Measurements from ENCODE around the gene NAV3. TPM values are rescaled to one million over a fixed set of nuclear protein-coding genes. Genes with fewer than 3 reads are reported as not detected.

Gene NAV3
- total RNA-seq, 1 donor from 2014 or later = 313 TPM

GRCh38 chr12:77847060-77847541, 16.4 kb downstream of the NAV3 start:
- DNase-seq = no peak

- no peak for DNase-seq
Measured at GRCh38 chr12:77847680-77848431, 17.2 kb downstream of the NAV3 start.

DNA sequence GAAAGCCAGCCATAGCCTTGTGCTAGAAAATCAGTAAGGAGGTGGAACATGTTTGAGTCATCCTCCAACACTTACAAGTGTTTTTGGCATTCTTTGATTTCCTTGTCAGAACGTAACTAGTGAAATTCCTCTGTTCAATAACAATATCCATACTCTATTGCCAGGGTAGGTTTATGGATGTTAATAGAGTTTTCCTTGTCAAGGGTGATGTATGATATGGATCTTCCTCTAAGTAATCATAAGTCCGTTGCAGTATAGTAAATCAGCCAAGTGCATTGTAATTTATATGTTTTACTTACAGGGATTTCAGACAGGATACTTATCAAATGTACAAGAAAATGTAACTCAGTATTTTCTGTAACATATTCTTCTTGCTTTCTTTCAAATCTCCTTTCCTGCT, 19.4 kb downstream of the NAV3 start:
- DNase-seq = no peak

GRCh38 chr12:77850698-77851097, 20.0 kb downstream of the NAV3 start:
- no peak for DNase-seq

DNA sequence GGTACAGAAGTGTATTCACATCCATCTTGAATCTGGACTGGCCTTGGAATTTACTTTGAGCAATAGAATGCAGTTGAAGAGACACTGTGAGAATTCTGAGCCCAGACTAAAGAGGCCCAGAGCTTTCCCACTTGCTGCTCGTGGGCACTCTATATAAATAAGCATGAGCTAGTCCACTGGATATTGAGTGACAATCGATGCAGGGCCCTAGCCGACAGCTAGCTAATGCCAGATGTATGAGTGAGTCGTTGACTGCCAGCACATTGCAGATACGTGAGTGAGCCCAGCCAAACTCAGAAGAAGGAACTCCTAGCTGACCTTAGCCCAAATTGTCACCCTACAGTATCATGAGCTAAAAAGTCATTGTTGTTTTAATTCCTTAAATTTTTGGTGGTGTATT, 24.9 kb downstream of the NAV3 start:
- DNase-seq = no peak

- DNase-seq = no peak
Measured at GRCh38 chr12:77861317-77861716, 30.6 kb downstream of the NAV3 start.

DNA sequence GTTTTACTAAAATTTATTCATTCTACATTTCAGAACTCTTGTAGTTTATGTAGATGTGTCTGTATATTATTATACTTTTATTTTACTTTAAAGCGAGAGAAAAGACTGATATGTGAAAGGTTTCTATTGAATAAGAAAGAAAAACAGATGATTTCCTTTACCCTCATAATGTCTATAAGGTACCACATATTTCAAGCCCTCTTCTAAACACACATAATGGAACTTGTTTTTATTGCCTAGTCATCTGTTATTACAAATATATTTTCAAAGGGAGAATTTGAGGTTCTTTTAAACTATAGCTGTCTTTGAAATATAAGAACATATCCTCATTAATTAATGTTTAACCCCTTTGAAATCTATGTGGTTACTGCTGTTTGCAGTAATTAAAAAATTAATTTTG, 34.5 kb downstream of the NAV3 start:
- no peak for DNase-seq

DNA sequence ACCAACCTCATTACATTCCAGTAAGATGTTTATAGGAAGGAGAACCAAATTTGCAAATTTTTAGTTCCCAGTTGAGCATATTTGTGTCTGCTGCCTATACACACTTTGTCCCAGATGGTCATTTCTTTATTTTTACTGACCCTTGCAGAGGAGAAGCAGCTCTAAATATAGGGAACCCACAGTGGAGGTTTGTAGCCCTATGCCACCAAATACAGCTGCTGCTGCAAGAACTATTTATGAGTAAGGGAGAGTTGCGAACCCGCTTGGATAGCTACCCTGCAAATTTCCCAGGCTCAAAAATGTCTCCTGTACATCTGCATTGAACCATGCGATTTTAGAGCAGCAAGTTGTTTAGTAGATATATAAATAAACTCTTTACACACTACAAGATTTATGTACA, 48.2 kb downstream of the NAV3 start:
- no peak for DNase-seq

DNA sequence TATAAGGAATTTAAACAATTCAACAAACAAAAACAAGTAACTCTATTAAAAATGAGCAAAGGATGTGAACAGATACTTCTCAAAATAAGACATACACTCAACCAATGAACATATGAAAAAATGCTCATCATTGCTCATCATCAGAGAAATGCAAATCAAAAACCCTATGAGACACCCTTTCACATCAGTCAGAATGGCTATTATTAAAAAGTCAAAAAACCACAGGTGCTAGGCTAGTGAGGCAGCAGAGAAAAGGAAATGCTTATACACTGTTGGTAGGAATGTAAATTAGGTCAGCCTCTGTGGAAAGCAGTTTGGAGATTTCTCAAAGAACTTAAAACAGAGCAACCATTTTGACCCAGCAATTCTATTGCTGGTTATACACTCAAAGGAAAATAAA, 52.0 kb downstream of the NAV3 start:
- DNase-seq = no peak

DNA sequence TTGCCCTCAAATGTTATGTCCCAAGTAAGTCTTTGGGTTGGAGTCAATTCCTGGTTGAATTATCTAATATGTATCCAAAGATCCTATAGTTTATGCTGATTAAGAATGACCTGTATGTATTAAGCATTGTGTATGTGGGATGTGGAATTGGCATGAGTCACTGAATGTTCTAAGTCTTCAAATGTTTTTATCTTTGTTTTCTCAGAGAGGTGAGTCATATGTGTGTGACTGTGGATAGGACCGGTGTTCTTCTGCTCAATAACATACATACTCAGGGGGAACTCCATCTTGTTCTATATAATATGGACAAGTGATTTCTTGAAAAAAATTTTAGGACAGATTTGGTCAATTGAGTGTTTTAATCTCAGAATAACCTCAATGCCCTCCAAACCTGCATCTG, 57.9 kb downstream of the NAV3 start:
- no peak for DNase-seq

DNA sequence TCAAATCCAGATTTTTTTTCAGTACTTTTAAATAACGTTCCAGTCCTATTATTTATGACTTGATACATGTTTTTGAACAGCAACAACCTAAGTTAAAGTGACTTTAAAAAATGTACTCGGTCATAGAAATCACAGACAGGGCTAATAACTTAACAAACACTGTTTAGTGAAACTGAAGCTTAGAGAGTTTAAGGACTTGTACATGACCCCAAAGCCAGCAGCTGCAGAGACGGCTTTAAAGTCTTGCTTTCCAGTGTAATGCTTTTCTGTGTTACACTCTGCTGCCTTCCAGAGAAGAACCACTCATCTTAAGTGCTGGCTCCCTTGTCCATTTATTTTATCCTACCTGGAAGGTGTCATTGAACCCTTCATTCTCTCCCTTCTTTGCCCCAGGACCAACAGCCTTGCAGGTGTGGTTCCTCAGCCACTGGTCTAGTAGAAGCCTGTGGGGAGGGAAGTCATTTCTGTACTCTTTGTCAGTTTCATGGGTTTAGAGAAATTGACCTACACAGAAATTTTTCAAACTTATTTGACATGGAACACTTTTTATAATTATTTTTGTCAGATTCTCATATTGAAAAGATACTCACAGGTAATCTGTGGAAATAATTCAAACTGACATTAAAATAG, 60.9 kb downstream of the NAV3 start:
- DNase-seq = no peak

DNA sequence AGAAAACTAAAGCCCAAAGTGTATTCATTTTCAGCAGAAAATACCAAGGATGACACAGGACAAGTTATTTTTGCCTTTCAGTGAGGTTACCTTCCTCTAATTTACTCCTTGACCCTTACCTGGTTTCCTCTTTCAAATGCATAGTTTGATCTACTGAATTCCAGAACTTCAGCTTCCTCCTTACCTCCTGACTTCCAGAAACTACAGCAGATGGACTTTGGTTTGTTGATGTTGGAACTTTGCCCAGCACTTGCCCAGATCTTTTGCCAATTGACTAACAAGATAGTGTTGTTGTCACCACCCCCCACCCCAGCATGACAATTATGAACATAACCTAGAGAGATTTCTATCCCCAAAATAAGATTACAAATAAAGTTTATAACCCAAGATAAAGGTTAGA, 63.2 kb downstream of the NAV3 start:
- DNase-seq = no peak

DNA sequence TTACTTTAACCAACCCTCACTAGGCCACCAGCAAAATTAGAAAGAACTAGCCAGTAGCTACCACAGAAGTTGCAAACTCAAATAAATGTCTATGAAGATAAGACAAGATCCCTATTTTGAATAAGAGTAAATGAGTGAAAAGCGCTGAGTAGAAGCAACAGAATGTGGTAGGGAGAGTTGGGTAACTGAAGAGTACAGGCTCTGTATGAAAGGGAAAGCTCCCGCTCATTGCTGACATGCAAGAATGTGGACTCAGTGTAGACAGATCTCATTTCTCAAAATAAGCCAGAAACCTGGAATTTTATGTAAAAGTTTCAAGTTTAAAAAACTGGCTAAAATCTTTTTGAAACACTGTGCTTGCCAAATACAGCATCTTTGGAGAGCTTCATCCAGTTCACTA, 63.9 kb downstream of the NAV3 start:
- no peak for DNase-seq

DNA sequence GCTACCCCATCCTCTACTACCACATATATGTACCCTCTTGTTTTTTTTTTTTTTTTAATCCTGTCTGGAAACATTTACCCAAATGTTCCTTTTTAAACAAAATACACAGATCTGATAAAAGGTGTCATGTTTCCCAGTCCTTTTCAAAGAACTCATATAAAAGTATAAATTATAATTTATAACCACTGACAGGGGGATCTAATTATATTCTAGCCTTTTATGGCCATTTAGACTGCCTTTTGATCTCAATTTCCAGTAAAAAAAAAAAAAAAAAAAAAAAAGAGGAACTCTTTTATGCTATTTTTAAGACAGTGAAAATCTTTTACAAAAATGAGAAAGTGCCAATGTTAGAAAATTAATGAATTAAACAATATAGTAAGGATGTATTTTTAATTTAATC, 65.0 kb downstream of the NAV3 start:
- DNase-seq = no peak

DNA sequence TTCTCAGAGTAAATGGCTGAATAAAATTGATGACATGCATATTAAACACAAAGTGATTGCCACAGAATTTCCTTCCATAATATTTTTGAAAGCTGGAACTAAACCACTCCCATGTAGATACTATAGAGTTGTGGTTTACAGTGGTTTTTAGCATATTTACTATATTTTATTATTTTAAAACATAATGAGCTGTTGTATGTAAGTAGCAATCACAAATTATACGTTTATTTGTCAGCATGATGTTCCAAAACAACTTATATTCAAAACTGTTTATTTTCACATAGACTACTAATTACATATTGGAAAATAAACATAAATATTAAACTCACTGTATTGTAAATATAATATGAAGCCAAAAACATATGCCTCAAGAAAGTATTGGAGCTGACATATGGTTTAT, 77.2 kb downstream of the NAV3 start:
- no peak for DNase-seq

DNA sequence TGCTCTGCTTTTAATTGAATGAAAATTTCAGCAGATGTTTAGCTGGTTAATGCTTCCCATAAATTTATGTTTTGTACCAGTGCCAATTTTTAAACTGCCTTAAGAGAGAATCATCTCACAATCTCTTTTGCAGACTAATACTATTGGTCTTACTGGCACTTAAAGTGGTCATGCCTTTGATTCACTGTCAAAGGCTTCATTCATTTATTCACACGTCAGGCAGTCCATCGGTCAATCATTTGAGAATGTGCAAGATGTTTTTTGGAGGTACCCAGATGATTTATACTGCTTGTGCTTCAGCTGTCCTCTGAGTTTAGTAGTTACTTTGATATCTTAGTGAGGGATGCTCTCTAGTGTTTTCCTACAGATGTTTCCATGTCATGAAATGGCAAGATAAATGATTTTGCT, 83.4 kb downstream of the NAV3 start:
- DNase-seq = no peak

DNA sequence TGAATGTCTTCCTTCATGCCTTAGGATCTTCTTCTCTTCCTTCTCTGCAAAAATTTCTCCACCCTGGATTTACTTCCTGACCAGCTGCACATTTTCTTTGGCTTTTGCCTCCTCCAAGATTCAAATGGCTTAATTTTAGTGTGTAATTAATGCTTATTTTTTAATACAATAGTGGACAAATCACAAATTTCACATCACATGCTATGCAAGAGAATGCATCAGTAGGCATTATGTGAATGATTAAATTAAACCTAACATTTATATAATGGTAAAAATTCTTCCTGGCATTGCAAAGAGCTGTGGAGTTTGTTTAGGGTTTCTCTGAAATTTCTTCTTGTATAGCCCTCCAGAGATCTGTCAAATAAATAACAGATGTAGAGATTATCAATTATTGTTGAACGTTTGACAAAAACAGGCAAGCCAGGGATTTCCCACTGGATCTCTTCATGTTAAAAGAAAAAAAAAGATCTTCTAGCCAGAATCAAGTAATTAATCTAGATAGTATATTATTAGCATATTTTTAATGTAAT, 84.4 kb downstream of the NAV3 start:
- no peak for DNase-seq

- no peak for DNase-seq
Measured at GRCh38 chr12:77916276-77916675, 85.6 kb downstream of the NAV3 start.

DNA sequence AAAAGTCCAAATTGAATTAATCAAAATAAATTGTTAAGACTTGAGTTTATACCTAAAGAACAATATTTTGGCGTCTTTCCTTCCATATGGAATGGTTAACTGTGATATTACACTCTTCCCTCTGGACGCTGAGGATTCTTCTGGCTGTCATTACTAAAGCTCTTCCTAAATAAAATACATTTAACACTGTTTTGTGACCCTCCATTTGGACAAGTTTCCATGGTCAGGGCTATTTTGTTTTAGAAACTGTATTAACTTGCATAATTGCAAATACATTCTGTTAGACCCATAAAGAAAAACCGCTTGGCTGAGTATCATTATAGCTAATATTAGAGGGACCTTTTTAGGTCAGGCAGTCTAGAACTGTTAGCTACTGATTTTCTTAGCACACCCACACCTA, 87.4 kb downstream of the NAV3 start:
- DNase-seq = no peak

DNA sequence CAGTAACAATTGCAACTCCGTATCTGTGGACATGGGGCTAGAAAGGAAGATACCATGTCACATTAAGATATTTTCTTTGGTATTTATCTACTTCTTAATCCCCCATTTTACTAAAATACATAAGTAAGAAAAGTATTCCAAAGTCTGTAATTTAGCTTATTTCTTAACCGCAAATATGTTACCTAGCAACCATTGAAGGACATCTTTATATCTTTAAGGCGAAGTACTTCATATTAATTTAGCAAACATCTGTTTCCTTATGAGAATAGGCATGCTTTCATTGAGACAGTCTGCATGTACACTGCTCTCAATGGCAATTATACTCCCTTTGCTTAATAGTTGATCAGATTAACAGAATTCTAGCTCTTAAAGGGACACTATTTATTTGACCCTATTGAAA, 88.8 kb downstream of the NAV3 start:
- no peak for DNase-seq

DNA sequence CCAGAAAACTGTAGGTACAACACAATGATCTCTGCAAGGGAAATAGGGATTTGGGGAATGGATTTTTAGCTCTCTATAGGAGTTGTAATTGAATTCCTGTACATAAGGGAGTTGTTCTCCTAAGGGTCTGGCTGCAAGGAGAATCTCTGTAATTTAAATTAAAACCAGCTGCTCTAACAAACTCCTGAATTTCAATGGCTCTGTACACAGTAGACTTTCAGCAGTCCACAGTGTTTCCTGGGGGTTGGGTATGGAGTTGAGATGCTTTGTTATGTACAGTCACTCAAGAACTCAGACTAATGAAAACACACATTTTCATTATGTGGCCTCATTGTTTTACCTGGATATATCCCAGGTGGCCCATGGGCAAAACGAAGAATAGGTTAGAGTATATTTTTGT, 93.2 kb downstream of the NAV3 start:
- DNase-seq = no peak

DNA sequence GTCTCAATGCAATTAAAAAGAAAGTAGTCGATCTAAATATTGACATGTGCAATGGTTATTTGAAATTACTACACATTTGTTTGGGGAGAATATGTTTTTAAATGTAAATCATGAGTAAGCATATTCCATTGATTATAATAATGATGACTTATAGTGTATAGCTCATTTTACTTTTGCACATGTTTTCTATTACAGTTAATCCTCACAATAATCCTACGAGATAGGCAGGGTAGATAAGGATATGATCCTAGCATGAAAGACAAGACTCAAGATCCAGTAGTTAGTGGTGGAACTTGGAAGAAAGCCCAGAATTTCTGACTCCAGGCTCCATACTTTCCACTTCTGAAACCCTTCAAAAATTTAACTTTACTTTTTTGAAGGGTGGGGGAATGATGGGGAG, 94.0 kb downstream of the NAV3 start:
- no peak for DNase-seq

DNA sequence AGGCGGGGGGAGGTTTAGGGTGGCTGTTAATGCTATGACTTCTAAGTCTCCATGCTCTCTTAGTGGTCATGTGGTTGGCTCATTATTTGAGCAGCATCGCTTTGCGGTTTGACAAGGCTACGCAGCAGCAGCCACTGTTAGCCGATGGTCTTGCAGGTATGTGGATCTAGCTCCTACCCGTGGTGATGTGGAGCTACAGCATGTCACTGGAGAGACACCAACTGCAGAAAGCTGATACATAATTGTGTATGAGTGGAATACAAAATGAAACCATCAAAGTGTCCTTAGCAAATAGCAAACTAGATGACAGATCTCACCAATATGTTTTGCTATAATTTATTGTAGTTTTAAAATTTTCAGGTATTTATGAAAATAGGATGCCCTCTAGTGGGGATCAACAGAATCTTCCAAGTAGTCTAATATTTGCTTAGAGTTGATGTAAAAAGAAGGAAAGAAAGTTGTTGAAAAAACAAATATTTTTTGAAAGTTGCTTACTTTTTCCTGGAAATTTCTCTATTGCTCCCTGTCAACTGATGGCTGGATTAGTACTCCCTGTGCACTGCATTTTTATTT, 94.9 kb downstream of the NAV3 start:
- DNase-seq = peak; percentile 53

DNA sequence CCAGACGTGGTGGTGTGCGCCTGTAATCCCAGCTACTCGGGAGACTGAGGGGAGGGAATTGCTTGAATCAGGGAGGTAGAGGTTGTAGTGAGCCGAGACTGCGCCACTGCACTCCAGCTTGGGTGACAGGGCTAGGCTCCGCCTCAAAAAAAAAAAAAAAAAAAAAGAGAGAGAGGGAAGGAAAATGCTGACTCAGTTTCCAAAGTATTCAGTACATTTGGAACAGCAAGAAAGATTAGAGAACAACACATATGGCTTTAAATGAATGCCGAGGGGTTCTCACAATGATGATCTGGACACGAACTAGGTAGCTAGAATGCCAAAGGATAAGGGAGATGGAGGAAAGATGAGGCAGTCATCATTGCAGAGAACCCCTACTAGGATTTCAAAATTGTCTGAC, 97.4 kb downstream of the NAV3 start:
- no peak for DNase-seq
